Neural crest cell (in vitro differentiated cells): Measurements from ENCODE around the gene ACAP3. TPM values are rescaled to one million over a fixed set of nuclear protein-coding genes. Genes with fewer than 3 reads are reported as not detected.

Experiments
- DNase-seq: peaks from one replicate; pipeline ENCODE4 v3.0.0; 2021; ENCODE audit warnings: low read depth, mixed read lengths, low spot score
- H3K27ac Mint-ChIP-seq: one replicate; pipeline ENCODE4 v1.8.0; 2021; ENCODE audit warnings: mild to moderate bottlenecking, mixed read lengths; ENCODE audit not compliant: unreplicated experiment
- H3K27me3 Mint-ChIP-seq: 2 replicates; pipeline ENCODE4 v1.8.0; 2021; ENCODE audit warnings: low read depth, mild to moderate bottlenecking, mixed read lengths
- H3K36me3 Mint-ChIP-seq: 2 replicates; pipeline ENCODE4 v1.8.0; 2021; ENCODE audit warnings: low read depth, mild to moderate bottlenecking, mixed read lengths
- H3K4me1 Mint-ChIP-seq: 2 replicates; pipeline ENCODE4 v1.8.0; 2021; ENCODE audit warnings: mixed read lengths
- H3K4me3 Mint-ChIP-seq: one replicate; pipeline ENCODE4 v1.8.0; 2021; ENCODE audit warnings: mild to moderate bottlenecking, mixed read lengths
- H3K9me3 Mint-ChIP-seq: 2 replicates; pipeline ENCODE4 v1.8.0; 2021; ENCODE audit warnings: mixed read lengths
- CTCF ChIP-seq: fragments of 200-600 bp; sonication (generic); conservative IDR thresholded peaks from 2 replicates; pipeline ENCODE4 v1.5.0; 2021; ENCODE audit warnings: antibody characterized with exemption, mild to moderate bottlenecking
- total RNA-seq: library from RNA; stranded (reverse); gene quantifications from 2 replicates; pipeline ENCODE4 v1.2.1, GENCODE V29; 2021

ACAP3 gene
- total RNA-seq, 1 donor from 2014 or later = 124 TPM

GRCh38 chr1:1341549-1342021, 33.9 kb upstream of the ACAP3 start:
- no peak overlapping the region for H3K4me3 Mint-ChIP-seq
- H3K9me3 Mint-ChIP-seq = no peaks in the 10 kb centered on the region
- peaks cover under 1% of the 10 kb centered on the region for H3K4me1 Mint-ChIP-seq
- H3K27me3 Mint-ChIP-seq = no peaks in the 10 kb centered on the region
- H3K36me3 Mint-ChIP-seq = peaks cover 10% of the 10 kb centered on the region
- no peak for DNase-seq
- no peak for TF ChIP-seq CTCF
- peak overlapping the region; percentile 43 for H3K27ac Mint-ChIP-seq

- no peaks in the 10 kb centered on the region for H3K9me3 Mint-ChIP-seq
- no peak for TF ChIP-seq CTCF
- no peak for DNase-seq
- H3K4me3 Mint-ChIP-seq = peak overlapping the region; percentile 44
- no peaks in the 10 kb centered on the region for H3K4me1 Mint-ChIP-seq
- H3K27ac Mint-ChIP-seq = peak overlapping the region; percentile 43
- no peaks in the 10 kb centered on the region for H3K27me3 Mint-ChIP-seq
- H3K36me3 Mint-ChIP-seq = peaks cover 10% of the 10 kb centered on the region
These were observed 33.2 kb upstream of the ACAP3 start for GRCh38 chr1:1340791-1341548.

GRCh38 chr1:1340185-1340584, 32.5 kb upstream of the ACAP3 start:
- Mint-ChIP-seq H3K36me3 (peaks cover 10% of the 10 kb centered on the region), H3K27me3 (no peaks in the 10 kb centered on the region), H3K4me1 (no peaks in the 10 kb centered on the region), H3K4me3 (peak overlapping the region; percentile 44), H3K9me3 (no peaks in the 10 kb centered on the region), H3K27ac (no peak overlapping the region)
- no peak for DNase-seq
- TF ChIP-seq CTCF = no peak

- DNase-seq = no peak
- Mint-ChIP-seq H3K4me3 (no peak overlapping the region), H3K27me3 (no peaks in the 10 kb centered on the region), H3K36me3 (peaks cover 10% of the 10 kb centered on the region), H3K27ac (no peak overlapping the region), H3K9me3 (no peaks in the 10 kb centered on the region), H3K4me1 (no peaks in the 10 kb centered on the region)
- TF ChIP-seq CTCF = no peak
These were observed 30.5 kb upstream of the ACAP3 start for GRCh38 chr1:1338278-1338677.

GRCh38 chr1:1337793-1338147, 30.0 kb upstream of the ACAP3 start:
- no peak overlapping the region for H3K27ac Mint-ChIP-seq
- no peaks in the 10 kb centered on the region for H3K9me3 Mint-ChIP-seq
- no peak for DNase-seq
- no peak overlapping the region for H3K4me3 Mint-ChIP-seq
- peaks cover 10% of the 10 kb centered on the region for H3K36me3 Mint-ChIP-seq
- no peaks in the 10 kb centered on the region for H3K27me3 Mint-ChIP-seq
- H3K4me1 Mint-ChIP-seq = no peaks in the 10 kb centered on the region
- TF ChIP-seq CTCF = no peak
